Thoracic aorta (tissue), 2 donors: Measurements from ENCODE around the gene TK1. TPM values are rescaled to one million over a fixed set of nuclear protein-coding genes. Genes with fewer than 3 reads are reported as not detected.

ENCODE experiments used
- ATAC-seq: fragments of 150-250 bp; one replicate; pipeline ENCODE4 v1.8.0; 2017; ENCODE audit warnings: low read depth; ENCODE audit not compliant: insufficient number of reproducible peaks, low FRiP score
- DNase-seq: peaks from one replicate; pipeline ENCODE4 v3.0.0-alpha.2; 2020; ENCODE audit warnings: low spot score
- H3K27ac ChIP-seq, 2 donors: fragments of 200-600 bp; sonication (generic); 1 replicate in 1 of 2; 2 replicates in 1 of 2; pipeline ENCODE4 v1.5.1; 2016; ENCODE audit warnings: mild to moderate bottlenecking in 2 of 2, moderate library complexity in 2 of 2
- H3K27me3 ChIP-seq: fragments of 200-600 bp; sonication (generic); replicated peaks from 2 replicates; pipeline ENCODE4 v1.6.0; 2016; ENCODE audit warnings: mild to moderate bottlenecking; ENCODE audit not compliant: insufficient read depth
- H3K36me3 ChIP-seq: fragments of 200-600 bp; sonication (generic); one replicate; pipeline ENCODE4 v1.5.1; 2016
- H3K4me1 ChIP-seq, 2 donors: fragments of 200-600 bp; sonication (generic); 1 replicate in 1 of 2; 2 replicates in 1 of 2; pipeline versions ENCODE4 v1.5.1 to v1.6.0; 2016; ENCODE audit warnings: low read depth in 2 of 2, mild to moderate bottlenecking in 1 of 2; ENCODE audit not compliant: control insufficient read depth in 1 of 2
- H3K4me3 ChIP-seq: fragments of 200-600 bp; sonication (generic); 2 replicates; pipeline ENCODE4 v1.5.1; 2016; ENCODE audit warnings: mild to moderate bottlenecking
- H3K9me3 ChIP-seq: fragments of 200-600 bp; sonication (generic); 2 replicates; pipeline ENCODE4 v1.5.1; 2016
- CTCF ChIP-seq: fragments of 200-600 bp; sonication (generic); IDR thresholded peaks from one replicate; pipeline ENCODE4 v1.5.1; 2019; ENCODE audit warnings: antibody characterized with exemption
- total RNA-seq, 2 donors: library from RNA; depleted of rRNA; stranded (reverse); fragments of >200 nt; gene quantifications; one replicate each; pipeline versions ENCODE4 v1.1.0 to v1.2.3, GENCODE V29; 2016

Gene TK1
- total RNA-seq, 2 donors from 2014 or later, result 3.3 to 3.5 TPM

GRCh38 chr17:78232859-78233173 is 46.0 kb upstream of the TK1 start:
- H3K4me1 ChIP-seq, result no peaks in the 10 kb centered on the region
- TF ChIP-seq CTCF, result no peak
- H3K27me3 ChIP-seq, result peaks cover 3% of the 10 kb centered on the region
- no peak for DNase-seq
- ATAC-seq, result no peak
- H3K36me3 ChIP-seq, result no peaks in the 10 kb centered on the region
- H3K4me3 ChIP-seq, result no peak overlapping the region
- H3K9me3 ChIP-seq, result no peaks in the 10 kb centered on the region
- H3K27ac ChIP-seq, result no peak overlapping the region

- DNase-seq, result no peak
These were observed 45.4 kb upstream of the TK1 start for GRCh38 chr17:78231991-78232858.

GRCh38 chr17:78230996-78231935 is 44.4 kb upstream of the TK1 start, which contains the start of gene TMEM235:
TMEM235 (plus strand) TSS chr17:78231631; CDS start chr17:78232024, 393 bp downstream.
- no peak within 1 kb of the TSS for H3K27ac ChIP-seq
- no peaks in the 10 kb centered on the region for H3K4me1 ChIP-seq
- H3K4me3 ChIP-seq, result no peak within 1 kb of the TSS
- no peaks in the 10 kb centered on the region for H3K9me3 ChIP-seq
- H3K36me3 ChIP-seq, result no peaks in the 10 kb centered on the region
- peaks cover 3% of the 10 kb centered on the region for H3K27me3 ChIP-seq
- no peak for TF ChIP-seq CTCF
- ATAC-seq (no peak), DNase-seq (no peak)

More at GRCh38 chr17:78231991-78232858, 45.4 kb upstream of the TK1 start:
- H3K4me3 ChIP-seq, result no peak overlapping the region
- no peaks in the 10 kb centered on the region for H3K9me3 ChIP-seq
- H3K27ac ChIP-seq, result no peak overlapping the region
- H3K36me3 ChIP-seq, result no peaks in the 10 kb centered on the region
- ATAC-seq, result no peak
- no peaks in the 10 kb centered on the region for H3K4me1 ChIP-seq
- H3K27me3 ChIP-seq, result peaks cover 3% of the 10 kb centered on the region
- TF ChIP-seq CTCF, result no peak

- Histone ChIP-seq H3K36me3 (no peaks in the 10 kb centered on the region), H3K27ac (no peak overlapping the region), H3K9me3 (no peaks in the 10 kb centered on the region), H3K4me3 (no peak overlapping the region), H3K27me3 (peaks cover 3% of the 10 kb centered on the region), H3K4me1 (no peaks in the 10 kb centered on the region)
- ATAC-seq (no peak), DNase-seq (no peak)
- no peak for TF ChIP-seq CTCF
These were observed 43.6 kb upstream of the TK1 start for GRCh38 chr17:78230252-78230962.
